IMR-90 (cell line): ENCODE data around the gene IQGAP2.

Experiments
- CTCF ChIP-seq: conservative IDR thresholded peaks from 2 replicates; pipeline ENCODE4 v1.5.1; 2012; ENCODE audit warnings: mild to moderate bottlenecking, low read depth, low read length, improper control_type of control experiment
- MAZ ChIP-seq: IDR thresholded peaks from 2 replicates; pipeline ENCODE4 v1.6.1; 2012; ENCODE audit warnings: low read depth, mild to moderate bottlenecking, low read length, improper control_type of control experiment, moderate library complexity, borderline replicate concordance
- POLR2A ChIP-seq: IDR thresholded peaks from 2 replicates; pipeline ENCODE4 v1.6.1; 2012; ENCODE audit warnings: mild to moderate bottlenecking, low read depth, low read length

GRCh38 chr5:76674330-76675066 lies 271.4 kb downstream of the IQGAP2 start:
- TF ChIP-seq POLR2A, result no peak
- no peak for TF ChIP-seq CTCF
- no peak for TF ChIP-seq MAZ
